Upper lobe of left lung (tissue), 6 donors: ENCODE results near the gene CMYA5. TPM values are rescaled to one million over a fixed set of nuclear protein-coding genes. Genes with fewer than 3 reads are reported as not detected.

Experiments used
- ATAC-seq, 2 donors: fragments of 200-7000 bp; cut with Tn5 transposase; one replicate each; pipeline ENCODE4 v1.9.1; 2022; ENCODE audit warnings: mild to moderate bottlenecking in 2 of 2, moderate library complexity in 2 of 2; ENCODE audit not compliant: low FRiP score in 2 of 2
- DNase-seq, 2 donors: peaks; one replicate each; pipeline ENCODE4 v3.0.0-alpha.2; 2019 to 2020
- H3K27ac ChIP-seq, 4 donors: fragments of 200-600 bp; sonication (generic); one replicate each; pipeline ENCODE4 v1.5.1; 2016 to 2019
- H3K27me3 ChIP-seq, 4 donors: fragments of 200-600 bp; sonication (generic); one replicate each; pipeline ENCODE4 v1.5.1; 2017 to 2019
- H3K36me3 ChIP-seq, 4 donors: fragments of 200-600 bp; sonication (generic); one replicate each; pipeline ENCODE4 v1.5.1; 2016 to 2019
- H3K4me1 ChIP-seq, 4 donors: fragments of 200-600 bp; sonication (generic); one replicate each; pipeline ENCODE4 v1.5.1; 2018 to 2019
- H3K4me3 ChIP-seq, 4 donors: fragments of 200-600 bp; sonication (generic); one replicate each; pipeline ENCODE4 v1.5.1; 2017 to 2019; ENCODE audit warnings: mild to moderate bottlenecking in 2 of 4, moderate library complexity in 1 of 4
- H3K9me3 ChIP-seq, 4 donors: fragments of 200-600 bp; sonication (generic); one replicate each; pipeline ENCODE4 v1.5.1; 2018 to 2019
- CTCF ChIP-seq, 6 experiments: fragments of 450-650 bp in 4 of 6; fragments of 200-600 bp in 2 of 6; sonication (generic) in 2 of 6; IDR thresholded peaks; one replicate each; pipeline ENCODE4 v1.5.1; 2016 to 2019; ENCODE audit warnings: antibody characterized with exemption in 6 of 6
- EP300 ChIP-seq, 4 donors: sonication (generic); formaldehyde crosslinking; IDR thresholded peaks; one replicate each; pipeline ENCODE4 v1.5.1; 2017; ENCODE audit warnings: antibody characterized with exemption in 4 of 4, control low read depth in 2 of 4
- POLR2A ChIP-seq, 4 donors: fragments of 450-650 bp; IDR thresholded peaks; one replicate each; pipeline ENCODE4 v1.5.1; 2016 to 2017; ENCODE audit warnings: antibody characterized with exemption in 4 of 4, mild to moderate bottlenecking in 2 of 4
- POLR2AphosphoS5 ChIP-seq, 2 donors: sonication (generic); formaldehyde crosslinking; IDR thresholded peaks; one replicate each; pipeline ENCODE4 v1.5.1; 2017; ENCODE audit warnings: antibody characterized with exemption in 2 of 2
- WGBS, 2 donors: methylation state at CpG; one replicate each; pipeline ENCODE4 v1.1.5; 2017 to 2018; 5-methylcytosine and 5-hydroxymethylcytosine counted together
- total RNA-seq, 6 donors: library from RNA; depleted of rRNA in 4 of 6; stranded (reverse); fragments of >200 nt in 4 of 6; gene quantifications; one replicate each; pipeline versions ENCODE4 v1.1.0 to v1.2.1, GENCODE V29; 2016 to 2021
- donor health status: DM: no; HTN: no; CAD: no; lungs with moderate emphysema.
- donor health status: DM: no; HTN: yes; CAD: no; lungs with severe emphysema.

CMYA5 gene
- total RNA-seq, 6 donors from 2014 or later, result 0.77 to 12.6 (median 3.6) TPM

DNA sequence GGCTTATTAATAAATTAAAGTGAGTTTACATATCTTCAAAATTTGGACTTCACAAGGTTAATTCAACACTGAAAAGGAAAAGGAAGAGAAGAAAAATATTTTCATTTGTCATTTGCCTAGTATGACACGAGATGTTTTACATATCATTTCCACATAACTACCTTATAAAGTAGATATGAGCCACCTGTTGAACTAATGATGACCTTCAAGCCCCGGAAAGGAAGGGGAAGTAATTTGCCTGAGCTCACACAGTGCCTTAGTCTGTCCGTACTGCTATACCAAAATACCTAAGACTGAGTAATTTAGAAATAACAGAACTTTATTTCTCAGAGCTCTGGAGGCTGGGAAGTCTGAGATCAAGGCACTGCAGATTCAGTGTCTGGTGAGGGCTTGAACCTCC lies 17.9 kb downstream of the CMYA5 start:
- Histone ChIP-seq H3K9me3 (no peaks in the 10 kb centered on the region), H3K4me1 (no peaks in the 10 kb centered on the region), H3K27ac (no peak overlapping the region), H3K27me3 (no peaks in the 10 kb centered on the region), H3K4me3 (no peak overlapping the region), H3K36me3 (no peaks in the 10 kb centered on the region)
- DNase-seq (no peak), ATAC-seq (no peak)
- TF ChIP-seq POLR2A (IDR thresholded peaks at IDR 0.05) (no peak), POLR2AphosphoS5 (IDR thresholded peaks at IDR 0.05) (no peak), EP300 (IDR thresholded peaks at IDR 0.05) (no peak), CTCF (IDR thresholded peaks at IDR 0.05) (no peak)
- WGBS, 2 donors, result 42 to 59% methylated on average over 3 of the region's 3 CpGs

GRCh38 chr5:79712741-79713140 lies 23.1 kb downstream of the CMYA5 start:
- no peak for DNase-seq
- no peak for TF ChIP-seq POLR2AphosphoS5 (IDR thresholded peaks at IDR 0.05)
- TF ChIP-seq POLR2A (IDR thresholded peaks at IDR 0.05), result no peak
- no peak for TF ChIP-seq CTCF (IDR thresholded peaks at IDR 0.05)
- no peak for TF ChIP-seq EP300 (IDR thresholded peaks at IDR 0.05)
- Histone ChIP-seq H3K4me1 (no peaks in the 10 kb centered on the region), H3K27me3 (no peaks in the 10 kb centered on the region), H3K36me3 (no peaks in the 10 kb centered on the region), H3K9me3 (no peaks in the 10 kb centered on the region), H3K27ac (no peak overlapping the region), H3K4me3 (no peak overlapping the region)
- ATAC-seq, result no peak

DNA sequence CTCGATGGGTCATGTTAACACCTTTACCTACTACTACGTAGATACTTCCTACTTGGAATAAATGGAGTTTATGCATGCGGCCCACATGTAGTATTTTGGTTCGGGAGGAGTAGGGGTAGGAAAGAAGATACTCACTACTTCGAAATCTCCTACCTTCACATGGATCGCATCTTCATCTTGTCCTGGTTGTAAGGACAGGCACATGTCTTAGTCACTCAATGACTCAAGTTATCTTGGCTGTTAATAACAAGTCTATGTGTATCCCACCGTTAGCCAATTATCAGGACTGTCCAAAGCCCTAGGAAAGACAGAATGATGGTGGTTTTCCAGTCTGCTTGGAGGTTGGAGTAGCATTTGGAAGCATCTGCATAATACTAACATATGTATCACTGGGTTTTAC lies 24.1 kb downstream of the CMYA5 start:
- no peak for ATAC-seq
- Histone ChIP-seq H3K27ac (no peak overlapping the region), H3K27me3 (no peaks in the 10 kb centered on the region), H3K9me3 (no peaks in the 10 kb centered on the region), H3K36me3 (no peaks in the 10 kb centered on the region), H3K4me1 (no peaks in the 10 kb centered on the region), H3K4me3 (no peak overlapping the region)
- TF ChIP-seq POLR2A (IDR thresholded peaks at IDR 0.05) (no peak), POLR2AphosphoS5 (IDR thresholded peaks at IDR 0.05) (no peak), CTCF (IDR thresholded peaks at IDR 0.05) (no peak)
- DNase-seq, result no peak
- 93 to 96% methylated on average over 7 of the region's 7 CpGs for WGBS, 2 donors

DNA sequence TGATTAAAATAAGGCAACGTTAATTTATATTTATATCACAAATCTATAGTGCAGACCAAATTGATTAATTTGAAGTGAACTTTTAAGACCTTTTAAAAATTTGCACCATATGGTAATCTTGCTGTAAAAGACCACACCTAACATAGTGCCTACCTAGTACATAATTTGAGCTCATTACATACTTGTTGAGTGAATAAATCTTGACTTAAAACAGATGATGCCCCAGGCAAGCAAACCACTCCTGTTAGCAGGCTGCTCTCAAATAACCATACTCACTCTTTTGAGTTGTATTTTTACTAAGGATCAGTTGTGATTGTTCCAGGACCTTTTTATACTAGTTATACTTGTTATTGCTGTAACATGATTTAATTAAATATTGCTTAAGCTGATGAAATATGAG lies 27.2 kb downstream of the CMYA5 start:
- no peak overlapping the region for H3K27ac ChIP-seq
- DNase-seq (no peak), ATAC-seq (no peak)
- WGBS, 2 donors, result 49 to 96% methylated on average over 1 of the region's 1 CpG
- TF ChIP-seq POLR2A (IDR thresholded peaks at IDR 0.05) (no peak), CTCF (IDR thresholded peaks at IDR 0.05) (no peak), POLR2AphosphoS5 (IDR thresholded peaks at IDR 0.05) (no peak), EP300 (IDR thresholded peaks at IDR 0.05) (no peak)
- no peaks in the 10 kb centered on the region for H3K27me3 ChIP-seq
- no peak overlapping the region for H3K4me3 ChIP-seq
- H3K9me3 ChIP-seq, result peaks cover 0 to 20% (median 14%) of the 10 kb centered on the region in 4 donors
- H3K4me1 ChIP-seq, result no peaks in the 10 kb centered on the region
- H3K36me3 ChIP-seq, result no peaks in the 10 kb centered on the region

GRCh38 chr5:79720096-79720495 lies 30.5 kb downstream of the CMYA5 start:
- no peak overlapping the region for H3K27ac ChIP-seq
- TF ChIP-seq CTCF (IDR thresholded peaks at IDR 0.05) (no peak), POLR2AphosphoS5 (IDR thresholded peaks at IDR 0.05) (no peak), EP300 (IDR thresholded peaks at IDR 0.05) (no peak), POLR2A (IDR thresholded peaks at IDR 0.05) (no peak)
- no peak for DNase-seq

More at GRCh38 chr5:79720096-79720495, 30.5 kb downstream of the CMYA5 start:
- H3K4me1 ChIP-seq, result no peaks in the 10 kb centered on the region
- no peak for ATAC-seq
- H3K36me3 ChIP-seq, result no peaks in the 10 kb centered on the region
- peaks cover 0 to 20% (median 14%) of the 10 kb centered on the region in 4 donors for H3K9me3 ChIP-seq
- no peak overlapping the region for H3K4me3 ChIP-seq
- H3K27me3 ChIP-seq, result no peaks in the 10 kb centered on the region
